ENCODE results near the gene AP1S1.
"Not testable (repeated sequence)": the region's sequence is repeated elsewhere in the genome, so short reads cannot be mapped to it uniquely, and the experiment has no call there.

AP1S1 gene

DNA sequence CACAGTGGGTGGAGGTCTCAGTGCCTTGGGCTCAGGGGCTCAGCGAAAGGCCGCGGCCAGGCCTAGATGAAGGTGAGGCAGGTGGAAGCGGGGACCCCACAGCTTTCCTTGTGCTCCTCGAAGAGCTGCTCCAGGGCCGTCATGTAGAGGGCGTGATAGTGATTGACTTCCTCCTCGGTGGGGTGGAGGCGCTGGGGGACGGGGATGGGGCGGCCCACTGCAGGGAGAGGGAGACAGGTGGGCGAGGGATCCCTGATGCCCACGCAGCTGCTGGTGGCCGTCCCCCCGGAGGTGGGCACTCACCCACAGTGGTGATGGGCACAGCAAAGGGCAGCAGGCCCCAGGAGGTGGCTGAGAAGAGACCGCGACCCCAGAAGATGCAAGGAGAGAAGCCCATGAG lies 41.6 kb downstream of the AP1S1 start:
- TF ChIP-seq, protein P1, sequence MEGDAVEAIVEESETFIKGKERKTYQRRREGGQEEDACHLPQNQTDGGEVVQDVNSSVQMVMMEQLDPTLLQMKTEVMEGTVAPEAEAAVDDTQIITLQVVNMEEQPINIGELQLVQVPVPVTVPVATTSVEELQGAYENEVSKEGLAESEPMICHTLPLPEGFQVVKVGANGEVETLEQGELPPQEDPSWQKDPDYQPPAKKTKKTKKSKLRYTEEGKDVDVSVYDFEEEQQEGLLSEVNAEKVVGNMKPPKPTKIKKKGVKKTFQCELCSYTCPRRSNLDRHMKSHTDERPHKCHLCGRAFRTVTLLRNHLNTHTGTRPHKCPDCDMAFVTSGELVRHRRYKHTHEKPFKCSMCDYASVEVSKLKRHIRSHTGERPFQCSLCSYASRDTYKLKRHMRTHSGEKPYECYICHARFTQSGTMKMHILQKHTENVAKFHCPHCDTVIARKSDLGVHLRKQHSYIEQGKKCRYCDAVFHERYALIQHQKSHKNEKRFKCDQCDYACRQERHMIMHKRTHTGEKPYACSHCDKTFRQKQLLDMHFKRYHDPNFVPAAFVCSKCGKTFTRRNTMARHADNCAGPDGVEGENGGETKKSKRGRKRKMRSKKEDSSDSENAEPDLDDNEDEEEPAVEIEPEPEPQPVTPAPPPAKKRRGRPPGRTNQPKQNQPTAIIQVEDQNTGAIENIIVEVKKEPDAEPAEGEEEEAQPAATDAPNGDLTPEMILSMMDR (IDR thresholded peaks at IDR 0.05; ENCODE audit: low read length, missing control alignments) = no peak
- DNase-seq (ENCODE audit: low read depth) = no peak
- H3K4me3 ChIP-seq (replicated peaks; ENCODE audit: low read depth, low read length) = no peak overlapping the region

GRCh38 chr7:101197991-101198390 lies 43.7 kb downstream of the AP1S1 start:
- no peak overlapping the region for H3K4me3 ChIP-seq (replicated peaks; ENCODE audit: low read depth, low read length)
- DNase-seq (ENCODE audit: low read depth) = no peak
- TF ChIP-seq, protein P1 (IDR thresholded peaks at IDR 0.05; ENCODE audit: low read length, missing control alignments) = no peak

- no peak for DNase-seq (ENCODE audit: low read depth)
- H3K4me3 ChIP-seq (replicated peaks; ENCODE audit: low read depth, low read length) = no peak overlapping the region
- TF ChIP-seq, protein P1 (IDR thresholded peaks at IDR 0.05; ENCODE audit: low read length, missing control alignments) = no peak
Observed at GRCh38 chr7:101198476-101198875, 44.2 kb downstream of the AP1S1 start.

- H3K4me3 ChIP-seq (replicated peaks; ENCODE audit: low read depth, low read length); DNase-seq (ENCODE audit: low read depth): not testable (repeated sequence)
Observed at GRCh38 chr7:101199522-101199921, 45.2 kb downstream of the AP1S1 start.

DNA sequence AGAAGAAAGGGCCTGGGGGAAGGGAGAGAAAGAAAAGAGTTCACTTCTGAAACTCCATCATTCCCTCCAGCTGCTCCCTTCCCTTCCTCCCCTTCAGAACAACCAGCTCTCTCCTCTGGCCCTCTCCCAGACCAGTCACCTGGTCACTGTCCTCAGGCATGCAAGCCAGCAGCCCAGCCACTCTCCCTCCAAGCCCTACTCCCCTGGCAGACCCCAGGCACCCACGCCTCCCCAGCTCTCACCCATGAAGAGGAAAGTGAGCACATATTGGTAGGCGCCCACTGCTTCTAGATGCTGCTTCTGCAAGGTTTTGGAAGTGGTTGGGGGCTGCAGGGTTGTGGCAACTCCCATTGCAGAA lies 46.2 kb downstream of the AP1S1 start:
- no peak overlapping the region for H3K4me3 ChIP-seq (replicated peaks; ENCODE audit: low read depth, low read length)
- TF ChIP-seq, protein P1 (IDR thresholded peaks at IDR 0.05; ENCODE audit: low read length, missing control alignments) = no peak
- no peak for DNase-seq (ENCODE audit: low read depth)

DNA sequence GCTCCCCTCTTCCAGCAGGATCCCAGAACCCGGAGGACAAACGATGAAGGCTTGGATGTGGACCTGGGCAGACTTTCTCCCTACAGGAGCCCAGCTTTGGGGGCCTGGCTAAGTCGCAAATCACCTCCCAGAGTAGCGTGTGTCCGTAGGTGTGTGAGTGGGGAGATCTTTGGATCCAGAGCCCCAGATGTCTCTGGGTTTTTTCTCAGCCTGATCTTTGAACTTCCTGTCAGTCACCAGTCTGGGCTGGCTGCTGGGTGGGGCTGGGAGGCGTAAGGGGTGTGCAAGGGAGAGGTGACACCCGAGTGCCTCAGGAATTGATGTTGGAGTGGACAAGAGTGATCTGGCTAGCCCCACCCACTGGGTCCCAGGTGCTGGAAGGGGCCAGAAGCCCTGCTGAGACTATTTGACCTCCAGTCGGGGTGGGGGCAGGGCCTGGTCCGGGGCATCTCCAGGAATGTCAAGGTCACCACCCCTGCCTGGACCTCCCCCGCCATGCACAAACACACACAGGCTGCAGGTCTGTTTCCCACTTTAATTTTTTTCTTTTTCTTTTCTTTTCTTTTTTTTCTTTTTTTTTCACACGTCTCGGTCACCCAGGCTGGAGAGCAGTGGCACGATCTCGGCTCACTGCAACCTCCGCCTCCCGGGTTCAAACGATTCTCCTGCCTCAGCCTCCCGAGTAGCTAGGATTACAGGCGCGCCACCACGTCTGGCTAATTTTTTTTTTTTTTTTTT lies 46.8 kb downstream of the AP1S1 start, which contains the start of gene MOGAT3:
Gene MOGAT3, minus strand, starts transcription at position 175 of the 738 bp plus-strand sequence. CDS start 182 bp downstream, outside the sequence.
- no peak within 1 kb of the TSS for H3K4me3 ChIP-seq (replicated peaks; ENCODE audit: low read depth, low read length)
- no peak for DNase-seq (ENCODE audit: low read depth)
- TF ChIP-seq, protein P1 (IDR thresholded peaks at IDR 0.05; ENCODE audit: low read length, missing control alignments) = no peak

DNA sequence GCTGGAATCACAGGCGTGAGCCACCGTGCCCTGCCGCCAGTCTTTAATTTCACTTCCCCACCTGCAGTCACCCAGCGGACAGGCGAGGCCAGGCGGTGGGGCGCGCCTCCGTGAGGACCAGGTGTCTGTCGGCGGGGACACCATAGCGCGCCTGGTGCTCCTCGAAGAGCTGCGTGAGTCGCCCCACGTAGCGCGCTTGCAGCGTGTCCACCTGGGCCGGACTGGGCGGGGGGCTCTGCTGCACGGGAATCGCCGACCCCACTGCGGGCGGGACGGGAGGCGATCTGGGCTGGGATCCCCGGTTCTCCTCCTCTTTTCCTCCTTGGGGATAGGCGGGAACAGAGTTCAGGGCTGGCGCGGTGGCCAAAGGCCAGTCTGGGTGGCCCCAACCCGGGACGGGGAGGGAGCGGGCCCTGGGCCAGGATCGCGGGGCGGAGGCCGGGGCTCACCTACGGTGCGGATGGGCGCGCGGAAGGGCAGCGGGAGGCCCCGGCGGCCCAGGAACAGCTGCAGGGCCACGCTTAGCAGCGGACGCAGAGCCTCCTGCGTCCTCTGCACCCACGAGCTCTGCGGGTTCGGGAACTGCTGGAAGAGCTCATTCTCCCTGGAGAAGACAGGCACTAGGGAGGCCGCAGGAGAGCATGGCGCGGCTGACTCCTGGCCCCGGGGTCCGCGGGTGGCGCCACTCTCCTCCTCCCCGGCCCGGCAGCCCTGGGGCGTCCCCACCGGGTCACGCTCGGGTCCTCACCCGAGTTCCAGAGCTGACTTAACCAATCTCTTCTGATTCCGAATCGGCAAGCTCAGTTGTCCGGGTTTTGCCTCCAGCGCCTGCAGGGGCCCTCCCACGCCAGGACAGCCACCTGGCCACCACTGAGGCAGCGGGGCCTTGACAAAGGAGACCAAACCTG lies 47.7 kb downstream of the AP1S1 start:
- H3K4me3 ChIP-seq (replicated peaks; ENCODE audit: low read depth, low read length) = no peak overlapping the region
- TF ChIP-seq, protein P1 (IDR thresholded peaks at IDR 0.05; ENCODE audit: low read length, missing control alignments) = no peak
- DNase-seq (ENCODE audit: low read depth) = no peak

Measured in fibroblast of pulmonary artery (primary cell).